22Rv1 (cell line): ENCODE data around the gene TSSC4.

Experiments used
- CTCF ChIP-seq: fragments of 450-650 bp; IDR thresholded peaks from 2 replicates; pipeline ENCODE4 v1.5.1; 2017; ENCODE audit warnings: mild to moderate bottlenecking
- ZFX ChIP-seq: fragments of 450-650 bp; IDR thresholded peaks from 2 replicates; pipeline ENCODE4 v1.6.1; 2017; ENCODE audit warnings: antibody characterized with exemption, borderline replicate concordance

DNA sequence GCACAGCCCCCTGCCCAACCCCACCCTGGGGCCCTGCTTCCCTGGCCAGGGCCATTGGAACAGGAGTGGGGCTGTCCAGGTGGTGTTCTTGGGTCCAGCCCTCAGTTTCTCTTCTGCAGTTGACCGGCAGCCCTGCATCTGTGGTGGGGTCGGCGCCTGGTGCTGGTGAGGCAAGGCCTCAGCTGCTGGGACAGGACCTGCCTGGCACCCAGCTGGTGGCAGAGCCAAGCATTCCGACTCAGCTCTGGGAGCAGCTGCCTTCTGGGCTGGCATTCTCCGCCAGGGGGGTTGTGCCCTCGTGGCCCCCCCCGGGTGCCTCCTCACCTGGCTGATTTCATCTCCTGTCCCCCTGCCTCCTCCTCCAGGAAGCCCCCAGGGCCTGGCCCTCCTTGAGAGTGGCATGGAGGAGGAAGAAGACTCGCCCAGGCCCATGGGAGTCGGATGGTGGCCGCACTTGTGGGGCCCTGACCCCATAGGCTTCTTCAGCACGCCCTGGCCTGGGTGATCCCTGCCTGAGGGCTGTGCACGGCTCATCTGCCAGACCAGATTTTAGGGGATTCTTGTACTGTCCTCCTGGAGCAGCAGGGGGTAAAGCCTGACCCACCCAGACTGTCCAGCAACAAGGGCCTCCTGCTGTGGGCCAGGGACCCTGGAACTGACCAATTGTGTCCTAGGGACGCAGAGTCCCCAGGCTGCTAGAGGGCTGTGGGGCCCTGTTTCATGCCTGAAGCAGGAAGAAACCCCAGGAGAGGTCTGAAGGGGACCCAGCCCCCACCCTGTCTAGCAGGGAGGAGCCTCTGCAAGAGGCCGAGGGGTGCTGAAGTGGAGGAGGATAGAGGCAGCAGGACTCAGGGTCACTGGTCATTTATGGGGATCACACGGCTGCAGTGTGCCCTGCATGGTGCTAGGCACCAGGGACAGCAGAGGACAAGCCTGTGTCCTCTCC, 11.8 kb upstream of the TSSC4 start:
- no peak for TF ChIP-seq CTCF
- TF ChIP-seq ZFX, result no peak
